H1 (cell line): ENCODE results near the gene CDC42EP5.

ENCODE experiments used
- SIX5 ChIP-seq: IDR thresholded peaks from 2 replicates; pipeline ENCODE4 v1.6.1; 2011; ENCODE audit warnings: mild to moderate bottlenecking, low read depth, low read length
- YY1 ChIP-seq: IDR thresholded peaks from 2 replicates; pipeline ENCODE4 v1.6.1; 2011; ENCODE audit warnings: low read depth, mild to moderate bottlenecking, low read length

GRCh38 chr19:54428323-54429175 is 44.5 kb downstream of the CDC42EP5 start:
- TF ChIP-seq YY1: no peak
- TF ChIP-seq SIX5: no peak
